ENCODE measurements around the gene TBCD. TPM values are rescaled to one million over a fixed set of nuclear protein-coding genes. Genes with fewer than 3 reads are reported as not detected.
"Not testable (repeated sequence)": the region's sequence is repeated elsewhere in the genome, so short reads cannot be mapped to it uniquely, and the experiment has no call there.

Gene TBCD
- polyA plus RNA-seq, 4 donors, result 63.9 to 73.8 (median 69.0) TPM

DNA sequence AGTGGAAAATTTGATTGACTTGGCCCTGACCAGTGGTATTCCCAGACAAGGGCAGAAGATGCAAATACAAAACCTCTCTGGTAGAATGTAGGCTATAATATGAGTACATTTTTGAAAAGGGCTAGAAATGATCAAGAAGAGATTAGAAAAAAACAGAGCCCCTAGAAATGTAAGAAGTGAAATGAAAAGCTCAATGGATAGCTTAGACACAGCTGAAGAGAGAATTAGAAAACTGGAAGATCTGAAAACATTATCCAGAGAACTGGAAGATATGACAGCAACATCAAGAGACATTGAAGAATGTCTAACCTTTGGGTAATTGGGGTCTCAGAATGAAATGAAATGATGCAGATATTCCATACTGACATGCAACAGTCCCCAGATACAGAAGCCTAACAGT lies 193.1 kb downstream of the TBCD start:
- no peak for DNase-seq (ENCODE audit: low read depth in 4 of 4, low spot score in 3 of 4)

DNA sequence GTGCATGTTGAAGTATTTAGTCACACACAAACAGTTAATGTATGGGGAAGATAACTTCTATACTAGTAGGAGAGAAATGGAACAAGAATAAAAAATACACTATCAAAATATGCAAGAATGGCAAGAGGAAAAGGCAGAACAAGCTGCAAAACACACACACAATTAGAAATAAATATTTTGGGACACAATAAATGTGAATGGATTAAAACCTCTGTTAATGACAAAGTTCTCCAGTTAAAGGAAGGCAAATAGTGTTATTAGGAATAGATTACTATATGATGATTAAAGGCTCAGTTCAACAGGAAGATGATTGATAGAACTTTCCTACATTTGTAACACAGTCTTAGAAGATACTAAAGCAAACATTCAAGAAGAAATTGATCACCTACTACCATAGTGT lies 194.2 kb downstream of the TBCD start:
- DNase-seq (ENCODE audit: low read depth in 4 of 4, low spot score in 3 of 4), result no peak

DNA sequence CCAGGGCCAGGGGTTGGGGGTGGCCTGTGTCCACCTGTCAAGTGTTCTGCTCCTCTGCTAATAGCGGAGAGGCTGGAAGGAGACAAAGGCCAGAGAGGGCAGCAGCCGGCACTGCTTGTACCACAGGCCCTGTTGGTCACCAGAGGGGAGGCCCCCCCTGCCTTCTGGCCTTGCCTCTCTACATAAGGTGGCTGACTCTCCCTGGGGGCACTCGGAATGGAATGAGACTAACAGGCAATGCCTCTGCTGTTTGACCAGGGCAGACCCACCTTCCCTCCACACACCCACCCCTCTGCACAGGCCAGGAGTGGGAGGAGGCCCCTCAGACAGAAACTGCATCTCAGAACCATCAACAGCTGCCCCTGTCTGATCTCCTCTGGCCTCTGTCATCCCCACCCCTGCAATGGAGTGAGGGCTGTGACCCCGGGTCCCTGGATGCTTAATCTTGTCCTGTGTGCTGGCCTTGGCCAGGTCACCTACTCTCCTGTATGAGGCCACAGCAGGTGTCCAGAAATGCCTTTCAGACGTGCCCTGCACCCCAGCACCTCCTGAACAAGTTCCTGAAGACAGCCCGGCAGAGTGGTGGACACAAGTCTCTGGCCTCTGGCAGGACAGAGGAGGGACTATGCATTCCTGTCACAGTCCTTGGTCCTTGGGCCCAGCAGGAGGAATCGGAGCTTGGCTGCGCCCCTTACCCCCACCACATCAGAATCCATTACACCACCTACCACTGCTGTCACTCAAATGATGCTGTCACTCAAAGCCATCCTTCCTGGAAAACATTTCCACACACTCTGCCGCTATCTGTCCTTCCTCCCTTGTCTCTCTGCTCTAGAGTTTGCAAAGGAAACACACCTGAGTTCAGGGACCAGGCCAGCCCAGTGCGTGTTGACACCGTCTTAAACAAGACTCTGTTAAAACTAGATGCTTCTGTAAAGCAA lies 195.5 kb downstream of the TBCD start:
- no peak for DNase-seq (ENCODE audit: low read depth in 4 of 4, low spot score in 3 of 4)

DNA sequence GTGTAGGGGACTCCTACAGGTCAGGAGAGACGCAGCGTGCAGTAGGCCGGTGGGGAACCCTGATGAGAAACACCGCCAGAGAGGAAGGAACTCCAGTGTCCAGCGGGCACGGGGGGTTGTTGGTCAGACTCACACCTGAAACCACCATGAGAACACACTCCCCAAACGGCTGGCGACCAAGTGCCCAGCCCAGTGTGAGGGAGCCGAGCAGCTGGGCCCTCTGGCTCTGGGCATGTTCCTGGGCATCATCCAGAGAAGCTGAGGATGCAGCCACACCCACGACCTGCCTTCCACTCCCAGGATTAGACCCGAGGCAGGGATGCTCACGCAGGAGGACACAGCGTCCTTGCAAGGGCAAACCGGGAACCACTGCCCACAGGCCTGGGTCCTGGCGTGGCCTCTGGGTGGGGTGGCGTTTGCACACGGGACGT lies 196.2 kb downstream of the TBCD start:
- DNase-seq (ENCODE audit: low read depth in 4 of 4, low spot score in 3 of 4), result no peak

DNA sequence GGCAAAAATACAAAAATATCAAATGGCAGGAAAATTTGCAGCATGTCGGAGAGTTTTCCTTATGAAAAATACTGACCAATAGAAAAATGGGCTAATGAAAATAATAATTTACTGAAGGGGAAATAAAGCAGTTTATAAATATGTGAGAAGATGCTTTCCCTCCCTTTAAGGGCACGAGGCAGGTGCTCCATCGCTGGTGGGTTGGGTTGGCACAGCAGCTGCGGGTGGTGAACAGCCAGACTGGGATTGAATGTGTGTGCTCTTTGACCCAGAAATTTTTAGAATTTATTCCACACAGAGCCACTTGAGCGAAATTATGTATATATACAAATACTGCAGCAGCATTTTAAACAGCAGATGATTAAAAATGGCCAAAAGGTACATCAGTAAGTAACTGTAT lies 197.1 kb downstream of the TBCD start:
- no peak for DNase-seq (ENCODE audit: low read depth in 4 of 4, low spot score in 3 of 4)

DNA sequence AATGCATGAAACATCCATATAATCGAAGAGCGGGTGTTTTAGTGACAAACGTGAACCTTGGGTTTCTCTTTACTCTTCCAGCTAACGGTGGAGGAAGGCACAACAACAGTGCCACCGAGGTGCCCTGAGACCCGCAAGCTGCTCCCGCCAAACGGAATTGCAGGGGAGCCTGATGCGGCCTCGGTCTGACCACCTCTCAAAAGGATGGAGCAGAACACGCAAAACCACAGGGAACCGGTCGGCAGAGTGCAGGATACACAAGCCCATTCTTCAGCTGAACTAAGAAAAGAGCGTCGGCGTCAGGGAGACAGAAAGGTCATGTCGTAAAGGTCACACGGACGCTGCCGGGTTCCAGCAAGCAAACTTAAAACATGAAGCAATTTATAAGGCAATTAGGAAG lies 197.5 kb downstream of the TBCD start:
- no peak for DNase-seq (ENCODE audit: low read depth in 4 of 4, low spot score in 3 of 4)

DNA sequence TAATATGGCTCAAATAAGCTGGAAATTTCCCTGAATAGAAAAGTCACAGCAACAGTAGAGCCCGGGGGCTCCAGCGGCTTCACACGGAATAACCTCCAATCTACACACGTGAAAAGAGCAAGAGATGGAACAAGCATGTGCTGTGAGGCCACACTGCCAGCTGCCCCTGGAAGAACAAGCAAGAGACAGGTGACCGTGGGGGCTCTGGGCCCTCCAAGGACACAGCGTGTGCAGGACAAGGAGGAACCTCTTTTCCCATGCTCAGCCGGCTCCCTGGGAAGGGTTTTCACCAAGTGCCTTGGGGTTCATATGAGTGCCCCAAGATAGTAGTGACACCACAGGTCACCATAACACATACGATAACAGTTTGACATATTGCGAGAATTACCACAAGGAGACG lies 198.1 kb downstream of the TBCD start:
- DNase-seq (ENCODE audit: low read depth in 4 of 4, low spot score in 3 of 4), result no peak

DNA sequence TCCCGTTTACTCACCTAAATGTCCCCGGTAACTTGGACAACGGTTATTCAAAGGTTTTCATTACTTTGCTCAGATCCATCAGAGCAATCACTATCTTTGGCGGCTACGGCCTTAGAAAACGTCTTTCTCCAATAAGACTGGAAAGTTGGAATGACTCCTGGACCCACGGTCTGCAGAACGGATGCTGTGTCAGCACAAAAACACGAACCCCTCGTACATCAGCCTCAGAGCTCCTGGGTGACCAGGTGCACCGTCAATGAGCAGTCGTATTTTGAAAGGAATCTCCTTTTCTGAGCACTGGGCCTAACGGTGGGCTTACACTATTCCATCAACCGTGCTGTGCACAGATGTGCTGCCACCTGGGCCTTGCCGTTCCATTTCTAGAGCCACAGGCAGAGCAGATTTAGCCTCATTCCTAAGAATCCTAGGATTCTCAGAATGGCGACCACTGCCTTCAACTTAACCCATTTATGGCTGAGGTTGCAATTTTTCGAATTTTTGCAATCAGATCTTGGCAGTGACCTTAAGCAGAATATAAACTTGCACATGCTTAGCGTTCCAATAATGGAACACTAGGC lies 198.7 kb downstream of the TBCD start:
- no peak for DNase-seq (ENCODE audit: low read depth in 4 of 4, low spot score in 3 of 4)

DNA sequence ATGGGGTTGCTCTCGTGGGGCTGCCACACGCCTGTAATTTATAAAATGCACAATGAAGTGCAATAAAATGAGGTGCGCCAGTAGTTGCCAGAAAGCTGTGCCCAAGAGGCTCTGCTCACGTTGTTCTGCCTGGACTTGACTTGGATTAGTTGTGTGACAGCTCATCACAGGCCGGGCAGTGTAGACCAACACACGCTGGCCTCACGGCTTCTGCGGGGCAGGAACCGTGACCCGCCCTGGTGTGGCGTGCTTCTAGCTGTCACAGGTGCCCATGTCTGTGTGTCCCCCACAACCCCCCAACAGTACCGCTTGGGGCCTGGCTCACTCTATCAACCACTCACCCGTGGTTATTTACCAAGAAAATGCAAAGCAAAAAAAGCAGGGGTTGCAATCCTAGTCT lies 200.2 kb downstream of the TBCD start:
- no peak for DNase-seq (ENCODE audit: low read depth in 4 of 4, low spot score in 3 of 4)

DNA sequence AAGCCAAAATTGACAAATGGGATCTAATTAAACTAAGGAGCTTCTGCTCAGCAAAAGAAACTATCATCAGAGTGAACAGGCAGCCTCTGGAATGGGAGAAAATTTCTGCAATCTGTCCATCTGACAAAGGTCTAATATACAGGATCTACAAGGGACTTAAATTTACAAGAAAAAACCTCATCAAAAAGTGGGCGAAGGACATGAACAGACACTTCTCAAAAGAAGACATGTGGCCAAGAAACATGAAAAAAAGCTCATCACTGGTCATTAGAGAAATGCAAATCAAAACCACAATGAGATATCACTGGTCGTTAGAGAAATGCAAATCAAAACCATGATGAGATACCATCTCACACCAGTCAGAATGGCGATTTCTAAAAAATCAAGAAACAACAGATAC lies 203.2 kb downstream of the TBCD start:
- DNase-seq (ENCODE audit: low read depth in 4 of 4, low spot score in 3 of 4), result not testable (repeated sequence)

DNA sequence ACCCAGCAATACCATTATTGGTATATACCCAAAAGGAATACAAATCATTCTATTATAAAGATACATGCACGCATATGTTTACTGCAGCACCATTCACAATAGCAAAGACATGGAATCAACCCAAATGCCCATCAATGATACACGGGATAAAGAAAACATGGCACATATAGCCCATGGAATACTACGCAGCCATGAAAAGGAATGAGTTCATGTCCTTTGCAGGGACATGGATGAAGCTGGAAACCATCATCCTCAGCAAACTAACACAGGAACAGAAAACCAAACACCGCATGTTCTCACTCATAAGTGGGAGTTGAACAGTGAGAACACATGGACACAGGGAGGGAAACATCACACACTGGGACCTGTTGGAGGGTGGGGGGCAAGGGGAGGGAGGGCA lies 203.8 kb downstream of the TBCD start:
- not testable (repeated sequence) for DNase-seq (ENCODE audit: low read depth in 4 of 4, low spot score in 3 of 4)

DNA sequence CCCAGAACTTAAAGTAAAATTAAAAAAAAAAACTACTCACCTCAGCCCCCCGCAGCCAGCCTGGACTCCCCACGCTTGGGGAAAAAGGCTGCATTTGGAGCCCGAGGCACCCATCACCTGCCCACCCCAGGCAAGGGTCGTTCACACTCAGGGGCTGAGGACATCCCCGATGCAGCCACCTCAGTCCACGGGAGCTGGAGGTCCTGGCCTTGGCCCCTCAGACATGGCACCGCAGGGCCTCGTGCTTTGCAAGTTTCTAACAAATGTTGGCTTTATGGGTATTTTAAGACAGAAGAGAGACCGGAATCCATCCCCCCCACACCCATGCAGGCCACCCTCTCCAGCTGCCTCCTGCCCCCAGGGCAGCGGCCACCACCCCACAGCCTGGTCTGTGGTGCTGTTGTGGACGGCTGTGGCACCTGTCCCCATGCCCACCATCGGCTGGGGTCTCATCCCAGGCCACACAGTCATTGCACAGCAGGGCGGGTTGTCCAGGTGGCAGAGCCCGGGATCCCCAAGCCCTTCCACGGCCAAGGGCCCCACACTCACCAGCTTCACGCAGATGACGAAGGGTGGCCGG lies 204.4 kb downstream of the TBCD start:
- no peak for DNase-seq (ENCODE audit: low read depth in 4 of 4, low spot score in 3 of 4)

DNA sequence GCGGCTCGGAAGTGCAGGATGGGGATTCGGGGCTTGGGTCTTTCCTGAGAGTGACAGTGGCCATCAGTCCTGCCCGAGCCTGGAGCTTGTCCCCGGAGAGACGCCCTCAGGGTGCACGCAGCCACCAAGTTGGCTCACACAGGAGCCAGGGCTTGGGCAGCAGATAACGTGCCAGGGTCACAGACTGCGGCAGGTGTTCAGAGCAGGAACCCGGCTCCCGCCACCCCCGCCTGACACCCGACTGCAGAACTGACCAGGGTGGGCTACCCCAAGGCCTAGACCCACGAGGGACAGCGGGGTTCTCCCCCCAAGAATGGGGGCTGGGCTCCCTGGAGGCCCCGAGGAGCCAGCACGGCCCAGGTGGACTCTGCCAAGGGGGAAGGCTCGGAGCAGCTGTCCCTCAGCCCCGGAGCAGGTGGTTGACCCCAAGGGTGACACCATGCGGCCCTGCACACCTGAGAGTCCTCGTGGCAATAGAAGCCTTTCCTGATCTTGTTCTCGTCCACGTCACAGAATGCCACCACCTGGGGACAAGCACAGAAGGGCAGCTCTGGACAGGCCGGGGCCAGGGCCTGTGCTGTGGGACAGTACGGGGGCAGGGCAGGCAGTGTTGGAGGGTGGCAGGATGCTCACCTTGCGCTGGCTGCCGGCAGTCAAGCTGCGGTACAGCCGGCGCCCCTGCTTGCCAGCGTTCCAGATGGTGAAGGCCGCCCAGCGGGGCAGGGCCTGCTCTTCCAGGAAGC lies 205.0 kb downstream of the TBCD start:
- DNase-seq (ENCODE audit: low read depth in 4 of 4, low spot score in 3 of 4), result no peak

DNA sequence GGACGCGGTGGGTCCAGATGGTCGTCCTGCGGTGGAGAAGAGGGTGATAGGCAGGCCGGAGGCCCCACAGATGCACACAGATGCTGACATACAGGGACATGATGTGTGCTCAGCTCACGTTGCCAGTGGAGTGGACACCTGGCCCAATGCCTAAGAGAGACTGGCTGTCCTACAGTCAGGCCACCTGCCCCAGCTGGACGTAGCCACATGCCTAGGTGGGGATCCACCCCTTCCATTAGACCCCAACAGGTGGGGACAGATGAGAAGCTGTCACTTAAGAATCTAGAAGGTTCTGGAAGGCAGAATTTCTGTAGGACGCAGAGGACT lies 205.6 kb downstream of the TBCD start:
- no peak for DNase-seq (ENCODE audit: low read depth in 4 of 4, low spot score in 3 of 4)

DNA sequence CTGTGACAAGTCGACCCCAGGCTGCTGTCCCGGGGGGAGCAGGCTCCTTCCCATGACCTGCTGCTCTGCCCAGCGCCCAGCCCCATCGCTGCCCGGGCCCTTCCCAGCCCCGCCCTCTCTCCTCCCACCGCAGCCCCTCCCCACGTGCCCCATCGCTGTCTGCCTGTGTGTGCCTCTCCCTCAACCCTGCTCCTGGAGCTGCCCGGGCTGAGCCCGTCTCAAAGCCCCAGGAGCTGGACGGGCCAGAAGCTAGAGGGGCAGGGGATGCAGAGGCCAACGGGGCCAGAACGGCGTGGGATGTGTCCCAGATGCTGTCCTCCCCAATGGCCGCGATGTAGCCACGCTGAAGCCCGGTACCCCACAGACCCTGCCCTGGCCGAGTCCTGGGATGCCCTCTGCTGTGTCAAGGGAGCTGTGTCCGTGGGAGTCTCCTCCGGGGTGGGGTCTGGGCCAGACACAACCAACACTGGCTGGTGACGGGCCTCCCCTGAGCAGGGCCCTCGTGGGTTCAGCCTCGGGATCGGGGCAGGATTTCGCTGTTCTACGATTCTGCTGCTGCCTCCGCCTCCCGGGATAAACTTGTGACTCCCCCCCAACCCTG lies 206.2 kb downstream of the TBCD start:
- DNase-seq (ENCODE audit: low read depth in 4 of 4, low spot score in 3 of 4), result no peak

DNA sequence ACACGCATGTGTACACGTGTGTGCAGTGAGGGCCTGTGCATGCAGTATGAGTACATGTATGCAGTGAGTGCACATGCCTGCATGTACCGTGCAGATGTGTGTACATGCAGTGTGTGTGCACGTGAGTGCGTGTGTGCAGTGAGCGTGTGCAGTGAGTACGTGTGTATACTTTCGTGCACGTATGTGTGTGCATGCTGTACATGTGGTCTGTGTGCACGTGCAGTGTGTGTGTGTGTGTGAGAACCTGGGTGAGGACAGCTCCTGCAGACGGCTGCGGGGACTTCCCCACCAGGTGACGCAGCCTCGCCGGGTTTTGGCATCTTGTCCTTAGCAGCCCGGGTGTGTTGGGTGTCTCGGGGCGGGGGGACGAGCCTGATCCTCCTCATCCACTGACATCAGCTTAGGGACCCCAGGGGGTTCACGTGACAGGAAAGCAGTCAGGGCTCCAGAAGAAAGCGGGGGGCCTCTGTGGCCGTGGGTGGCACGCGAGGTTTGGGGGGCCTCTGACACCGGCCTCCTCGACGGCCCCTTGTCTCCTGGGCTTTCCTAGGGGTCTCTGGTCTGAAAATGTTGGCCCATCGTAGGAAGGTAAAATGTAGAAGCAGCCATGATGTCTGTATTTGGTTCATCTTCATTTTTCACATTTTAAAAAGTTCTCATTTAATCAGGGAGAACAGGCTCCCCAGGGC lies 207.5 kb downstream of the TBCD start:
- DNase-seq (ENCODE audit: low read depth in 4 of 4, low spot score in 3 of 4), result no peak

DNA sequence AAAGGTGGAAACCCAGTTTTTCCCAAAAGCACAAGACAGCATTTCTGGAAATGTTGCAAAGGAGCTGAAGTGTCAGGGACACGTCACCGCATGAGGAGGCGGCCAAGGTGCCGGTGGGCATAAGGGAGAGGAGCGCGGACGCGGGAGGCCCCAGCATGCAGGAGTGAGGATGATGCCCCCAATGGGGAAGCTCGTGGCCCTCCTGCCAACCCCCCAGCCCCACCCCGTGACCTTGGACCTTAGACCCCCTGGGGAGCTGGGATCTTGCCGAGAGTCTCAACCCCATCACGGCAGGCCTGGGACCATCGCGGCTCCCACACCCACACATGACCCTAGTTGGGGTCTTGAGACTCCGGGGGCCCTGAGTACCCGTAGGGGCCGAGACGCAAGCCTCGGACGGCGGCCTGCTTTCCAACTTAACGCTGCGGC lies 208.1 kb downstream of the TBCD start:
- no peak for DNase-seq (ENCODE audit: low read depth in 4 of 4, low spot score in 3 of 4)

DNA sequence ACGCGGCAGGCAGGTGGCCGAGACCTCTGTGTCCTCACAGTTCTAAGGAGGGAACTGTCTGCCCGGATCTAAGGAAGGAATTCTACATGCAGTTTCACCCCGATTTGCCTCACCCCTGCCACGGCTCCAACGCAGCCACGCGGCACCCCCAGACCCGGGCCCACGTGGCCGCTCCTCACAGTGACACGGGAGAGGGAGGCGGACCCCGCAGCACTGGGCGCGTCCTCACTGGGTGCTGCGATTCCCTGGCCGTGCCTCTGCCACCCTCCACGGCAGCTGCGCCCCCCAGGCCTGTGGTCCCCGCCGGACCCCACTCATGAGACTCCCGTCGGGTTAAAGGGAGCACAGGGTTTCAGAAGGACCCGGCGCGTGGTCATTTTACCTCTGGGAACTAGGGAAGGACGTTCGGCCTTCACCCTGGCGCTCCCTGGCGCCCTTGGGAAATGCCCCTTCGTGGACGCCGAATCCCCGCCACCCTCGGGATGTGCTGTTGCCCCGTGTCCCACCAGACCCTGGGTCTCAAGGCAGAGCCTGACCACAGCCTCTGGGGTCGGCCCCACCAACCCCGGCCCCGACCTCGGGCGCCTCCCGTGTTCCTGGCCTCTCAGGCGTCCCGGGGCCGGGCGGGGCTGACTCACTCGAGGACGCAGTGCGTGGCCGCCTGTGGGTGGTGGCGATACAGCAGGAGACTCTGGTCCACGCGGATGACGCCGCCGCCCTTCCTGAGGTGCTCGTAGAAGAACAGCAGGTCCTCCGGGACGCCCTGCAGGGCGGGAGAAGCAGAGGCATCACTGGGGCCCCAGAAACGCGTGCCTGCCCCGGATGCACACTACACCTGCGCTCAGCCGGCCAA lies 208.8 kb downstream of the TBCD start:
- no peak for DNase-seq (ENCODE audit: low read depth in 4 of 4, low spot score in 3 of 4)

Measured in right renal pelvis (tissue), 4 donors.